LNCAP (cell line): Measurements from ENCODE around the gene COMMD9.

Source experiments
- TF ChIP-seq, protein P1 (sequence below): fragments of 450-650 bp; IDR thresholded peaks from 2 replicates; pipeline ENCODE4 v1.5.1; 2017; ENCODE audit warnings: mild to moderate bottlenecking

The COMMD9 gene

DNA sequence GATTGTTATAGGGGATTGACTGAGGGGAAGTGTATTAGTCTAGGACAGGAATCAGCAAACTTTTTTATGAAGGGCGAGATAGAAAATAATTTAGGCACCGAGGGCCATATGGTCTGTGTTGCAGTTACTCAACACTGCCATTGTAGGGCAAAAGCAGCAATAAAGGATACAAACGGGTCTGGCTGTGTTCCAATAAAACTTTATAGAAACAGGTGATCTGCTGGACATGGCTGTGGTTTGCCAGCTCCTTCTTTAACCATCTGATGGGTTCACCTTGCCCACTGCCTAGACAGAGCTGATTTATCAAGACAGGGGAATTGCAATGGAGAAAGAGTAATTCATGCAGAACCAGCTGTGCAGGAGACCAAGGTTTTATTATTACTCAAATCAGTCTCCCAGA, 26.8 kb upstream of the COMMD9 start:
- TF ChIP-seq, protein P1, sequence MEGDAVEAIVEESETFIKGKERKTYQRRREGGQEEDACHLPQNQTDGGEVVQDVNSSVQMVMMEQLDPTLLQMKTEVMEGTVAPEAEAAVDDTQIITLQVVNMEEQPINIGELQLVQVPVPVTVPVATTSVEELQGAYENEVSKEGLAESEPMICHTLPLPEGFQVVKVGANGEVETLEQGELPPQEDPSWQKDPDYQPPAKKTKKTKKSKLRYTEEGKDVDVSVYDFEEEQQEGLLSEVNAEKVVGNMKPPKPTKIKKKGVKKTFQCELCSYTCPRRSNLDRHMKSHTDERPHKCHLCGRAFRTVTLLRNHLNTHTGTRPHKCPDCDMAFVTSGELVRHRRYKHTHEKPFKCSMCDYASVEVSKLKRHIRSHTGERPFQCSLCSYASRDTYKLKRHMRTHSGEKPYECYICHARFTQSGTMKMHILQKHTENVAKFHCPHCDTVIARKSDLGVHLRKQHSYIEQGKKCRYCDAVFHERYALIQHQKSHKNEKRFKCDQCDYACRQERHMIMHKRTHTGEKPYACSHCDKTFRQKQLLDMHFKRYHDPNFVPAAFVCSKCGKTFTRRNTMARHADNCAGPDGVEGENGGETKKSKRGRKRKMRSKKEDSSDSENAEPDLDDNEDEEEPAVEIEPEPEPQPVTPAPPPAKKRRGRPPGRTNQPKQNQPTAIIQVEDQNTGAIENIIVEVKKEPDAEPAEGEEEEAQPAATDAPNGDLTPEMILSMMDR, result no peak

DNA sequence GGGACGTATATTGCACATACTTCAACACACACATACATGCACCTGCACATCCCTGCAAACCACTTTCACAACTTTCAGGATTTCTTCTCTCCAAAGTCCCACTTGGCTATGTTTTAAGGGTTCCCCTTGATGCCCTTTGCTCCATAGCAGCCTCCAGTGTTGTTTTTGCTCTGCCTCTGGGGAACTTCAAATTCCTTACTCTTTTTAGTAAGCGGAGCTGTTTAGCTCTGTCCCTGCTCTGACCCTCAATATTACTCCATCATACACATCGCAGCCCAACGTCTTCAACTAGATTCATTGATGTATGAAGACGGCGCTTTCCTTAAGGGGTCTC, 25.2 kb upstream of the COMMD9 start:
- TF ChIP-seq, protein P1, result no peak

- TF ChIP-seq, protein P1, result no peak
Observed at GRCh38 chr11:36313750-36314433, 24.7 kb upstream of the COMMD9 start.

- TF ChIP-seq, protein P1, result no peak
Observed at GRCh38 chr11:36312611-36313472, 23.6 kb upstream of the COMMD9 start.

- TF ChIP-seq, protein P1, result no peak
Observed at GRCh38 chr11:36311926-36312595, 22.8 kb upstream of the COMMD9 start.

DNA sequence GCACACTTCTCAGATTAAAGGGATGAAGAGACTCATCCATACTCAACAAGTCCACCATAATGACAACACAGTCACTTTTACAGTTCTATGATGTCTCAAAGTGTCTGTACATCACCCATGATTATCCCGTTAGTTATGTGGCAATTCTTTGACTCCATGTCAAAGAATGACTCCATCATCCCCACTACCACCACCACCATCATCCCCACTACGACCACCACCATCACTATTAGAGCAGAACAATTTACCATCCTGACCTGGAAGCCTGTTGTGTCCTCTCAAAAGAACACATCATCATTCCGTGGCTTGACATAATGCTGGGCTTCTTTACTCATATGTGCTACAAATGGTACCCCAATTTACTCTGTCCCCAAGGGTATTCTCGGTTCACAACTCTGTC, 20.6 kb upstream of the COMMD9 start:
- TF ChIP-seq, protein P1, result no peak

DNA sequence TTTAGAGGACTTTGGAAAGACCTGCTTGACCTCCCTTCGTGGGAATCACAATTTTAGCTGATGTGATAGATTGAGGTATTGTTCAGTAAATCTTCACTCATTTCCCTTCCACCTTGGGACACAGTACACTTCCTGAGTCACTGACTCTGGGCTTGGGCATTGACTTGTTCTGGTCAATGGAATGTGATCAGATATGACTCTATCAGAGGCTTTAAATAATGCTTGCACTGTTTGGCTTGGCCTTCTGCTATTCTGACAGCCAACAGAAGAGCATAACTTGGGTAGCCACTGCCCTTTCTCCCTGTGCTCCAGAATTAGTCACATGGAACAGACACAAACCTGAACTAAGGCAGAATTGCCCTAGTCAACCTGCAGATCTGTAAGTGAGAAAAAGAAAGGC, 19.4 kb upstream of the COMMD9 start:
- TF ChIP-seq, protein P1, result no peak
